Natural killer cell (primary cell): ENCODE measurements around the gene LRRC52. TPM values are rescaled to one million over a fixed set of nuclear protein-coding genes. Genes with fewer than 3 reads are reported as not detected.

Experiments
- ATAC-seq, 3 donors: fragments of 150-1000 bp in 2 of 3; fragments of 200-7000 bp in 1 of 3; cut with Tn5 transposase; 1 replicate in 1 of 3; 2 replicates in 2 of 3; pipeline ENCODE4 v1.10.0; 2021; ENCODE audit warnings: mild to moderate bottlenecking in 2 of 3, moderate library complexity in 2 of 3
- DNase-seq, 2 donors: peaks; one replicate each; pipeline versions ENCODE4 v3.0.0 to v3.0.0-alpha.2; 2013 to 2021; ENCODE audit warnings: mixed read lengths in 1 of 2
- H3K27ac ChIP-seq: one replicate; pipeline ENCODE4 v1.5.1; 2013; ENCODE audit warnings: mild to moderate bottlenecking, low read length
- H3K27me3 ChIP-seq: one replicate; pipeline ENCODE4 v1.6.1; 2013; ENCODE audit warnings: low read length; ENCODE audit not compliant: control insufficient read depth, insufficient read depth
- H3K36me3 ChIP-seq: one replicate; pipeline ENCODE4 v1.6.1; 2013; ENCODE audit warnings: low read length; ENCODE audit not compliant: control insufficient read depth, insufficient read depth
- H3K4me1 ChIP-seq: one replicate; pipeline ENCODE4 v1.6.1; 2013; ENCODE audit warnings: low read length; ENCODE audit not compliant: control insufficient read depth, insufficient read depth
- H3K4me3 ChIP-seq: one replicate; pipeline ENCODE4 v1.5.1; 2013; ENCODE audit warnings: low read length
- H3K9me3 ChIP-seq: one replicate; pipeline ENCODE4 v1.6.1; 2013; ENCODE audit warnings: low read length; ENCODE audit not compliant: control insufficient read depth, insufficient read depth
- H3K27ac Mint-ChIP-seq, 2 donors: one replicate each; pipeline ENCODE4 v1.8.0; 2022; ENCODE audit warnings: mild to moderate bottlenecking in 2 of 2, mixed read lengths in 2 of 2, moderate library complexity in 1 of 2
- H3K27me3 Mint-ChIP-seq, 2 donors: one replicate each; pipeline ENCODE4 v1.8.0; 2022; ENCODE audit warnings: low read depth in 2 of 2, mixed read lengths in 2 of 2
- H3K36me3 Mint-ChIP-seq: one replicate; pipeline ENCODE4 v1.8.0; 2022; ENCODE audit warnings: mixed read lengths
- H3K4me1 Mint-ChIP-seq, 2 donors: one replicate each; pipeline ENCODE4 v1.8.0; 2022; ENCODE audit warnings: mixed read lengths in 2 of 2
- H3K4me3 Mint-ChIP-seq: one replicate; pipeline ENCODE4 v1.8.0; 2022; ENCODE audit warnings: mild to moderate bottlenecking, moderate library complexity, mixed read lengths
- H3K9me3 Mint-ChIP-seq, 2 donors: one replicate each; pipeline ENCODE4 v1.8.0; 2022; ENCODE audit warnings: mixed read lengths in 2 of 2
- CTCF ChIP-seq: fragments of 200-600 bp; IDR thresholded peaks from one replicate; pipeline ENCODE4 v1.8.0; 2022; ENCODE audit warnings: antibody characterized with exemption
- WGBS: methylation state at CpG from one replicate; pipeline ENCODE4 v1.1.7; 2013; ENCODE audit warnings: missing lambda C conversion rate; ENCODE audit not compliant: insufficient coverage; 5-methylcytosine and 5-hydroxymethylcytosine counted together
- intact Hi-C: fragments of 100-400 bp; cut with micrococcal nuclease; formaldehyde crosslinking; loops from one replicate; pipeline ENCODE4 v1.14.2; 2022
- total RNA-seq, 4 donors: library from RNA; stranded (reverse); fragments of 120-200 nt in 1 of 4; gene quantifications; one replicate each; pipeline versions ENCODE4 v1.2.3 to v1.2.4, GENCODE V29; 2013 to 2022

Gene LRRC52
- total RNA-seq, 3 donors from 2014 or later (not counting 1 experiment from before 2014, with no cell fraction given) = not detected

- H3K27ac Mint-ChIP-seq = peak overlapping the region; percentile 76 to 96
- H3K4me1 Mint-ChIP-seq = peaks cover 21 to 31% of the 10 kb centered on the region in 2 donors
- intact Hi-C loops = loop anchor here (1.0 to 10.0 kb wide), 4 partner anchors 33 to 453 kb away; partner anchors contain the start of genes ALDH9A1 and MGST3
- WGBS = under 1% methylated on average over 36 of the region's 38 CpGs
- peak overlapping the region; percentile 39 for H3K4me3 ChIP-seq
- H3K4me3 Mint-ChIP-seq = peak overlapping the region; percentile 88
- DNase-seq = peak; percentile 91 to 94
- peaks cover 19 to 38% of the 10 kb centered on the region in 2 donors for H3K27me3 Mint-ChIP-seq
- TF ChIP-seq CTCF = no peak
- peak; percentile 95 to 98 (median 98) for ATAC-seq
- H3K4me1 ChIP-seq = peaks cover 13% of the 10 kb centered on the region
- H3K36me3 ChIP-seq = no peaks in the 10 kb centered on the region
- H3K9me3 Mint-ChIP-seq = no peaks in the 10 kb centered on the region
- H3K9me3 ChIP-seq = no peaks in the 10 kb centered on the region
- H3K36me3 Mint-ChIP-seq = no peaks in the 10 kb centered on the region
- peak overlapping the region; percentile 33 for H3K27ac ChIP-seq
- H3K27me3 ChIP-seq = peaks cover 15% of the 10 kb centered on the region
Measured at GRCh38 chr1:165597883-165598675, 54.3 kb downstream of the LRRC52 start.

- Histone ChIP-seq H3K4me1 (peaks cover 13% of the 10 kb centered on the region), H3K27ac (peak overlapping the region; percentile 33), H3K9me3 (no peaks in the 10 kb centered on the region), H3K27me3 (peaks cover 9% of the 10 kb centered on the region), H3K36me3 (no peaks in the 10 kb centered on the region), H3K4me3 (peak overlapping the region; percentile 39)
- DNase-seq (no peak), ATAC-seq (no peak)
- Mint-ChIP-seq H3K27ac (peak overlapping the region; percentile 76 to 96), H3K4me1 (peaks cover 21 to 29% of the 10 kb centered on the region in 2 donors), H3K36me3 (no peaks in the 10 kb centered on the region), H3K27me3 (peaks cover 16 to 32% of the 10 kb centered on the region in 2 donors), H3K9me3 (no peaks in the 10 kb centered on the region), H3K4me3 (peak overlapping the region; percentile 88)
- intact Hi-C loops = loop anchor here (1.0 to 10.0 kb wide), 4 partner anchors 33 to 454 kb away; partner anchors contain the start of genes ALDH9A1 and MGST3
- TF ChIP-seq CTCF = no peak
- WGBS = 37% methylated on average over 3 of the region's 3 CpGs
Measured at GRCh38 chr1:165598676-165599059, 54.9 kb downstream of the LRRC52 start.

- Histone ChIP-seq H3K27ac (no peak overlapping the region), H3K27me3 (peaks cover 3% of the 10 kb centered on the region), H3K9me3 (no peaks in the 10 kb centered on the region), H3K4me1 (peaks cover 13% of the 10 kb centered on the region), H3K4me3 (no peak overlapping the region), H3K36me3 (no peaks in the 10 kb centered on the region)
- Mint-ChIP-seq H3K27ac (no peak overlapping the region), H3K9me3 (no peaks in the 10 kb centered on the region), H3K4me3 (no peak overlapping the region), H3K4me1 (peaks cover 21 to 29% of the 10 kb centered on the region in 2 donors), H3K36me3 (no peaks in the 10 kb centered on the region), H3K27me3 (peaks cover 6 to 14% of the 10 kb centered on the region in 2 donors)
- intact Hi-C loops = loop anchor here (1.0 kb wide), 1 partner anchor 314 kb away; no protein-coding TSS in a partner anchor
- no peak for ATAC-seq
- WGBS = 65% methylated on average over 4 of the region's 4 CpGs
- no peak for DNase-seq
- no peak for TF ChIP-seq CTCF
Measured at GRCh38 chr1:165600793-165601192, 57.0 kb downstream of the LRRC52 start.
